HepG2 (cell line): Measurements from ENCODE around the gene DYSF. TPM values are rescaled to one million over a fixed set of nuclear protein-coding genes. Genes with fewer than 3 reads are reported as not detected.

ENCODE experiments used
- ATAC-seq: fragments of 200-7000 bp; cut with Tn5 transposase; 3 replicates; pipeline ENCODE4 v1.9.1; 2020; ENCODE audit warnings: mild to moderate bottlenecking, moderate library complexity
- BruUV-seq: library from RNA; stranded (reverse); fragments of 400-500 nt; replicated peaks from 2 replicates; lab custom pipeline; 2021; lab: Mats Ljungman, UMichigan
- CTCF ChIA-PET: fragments of 300-600 bp; formaldehyde crosslinking; extraction: SDS; loops from one replicate; lab custom pipeline; 2021; ENCODE audit warnings: low total read pairs, inconsistent platforms, low intra/inter-chr PET ratio; lab: Yijun Ruan, JAX
- POLR2A ChIA-PET: fragments of 350-600 bp; sonication (Branson Sonifier 250); formaldehyde crosslinking; loops from one replicate; lab custom pipeline; 2020; ENCODE audit warnings: antibody characterized with exemption, inconsistent platforms; lab: Yijun Ruan, JAX
- DNase-seq: peaks from one replicate; pipeline ENCODE4 v3.0.0-alpha.2; 2015; ENCODE audit warnings: low spot score
- FAIRE-seq: peaks from 3 replicates; lab custom pipeline; 2011; peaks lifted over from hg19 to GRCh38; lab: Jason Lieb, UNC
- H2AFZ ChIP-seq: one replicate; pipeline ENCODE4 v1.6.1; 2011; ENCODE audit warnings: low read length, inconsistent platforms
- H3K27ac ChIP-seq: fragments of 300-600 bp; 3 replicates; pipeline ENCODE4 v1.8.0; 2011; ENCODE audit warnings: mixed run types, mild to moderate bottlenecking, mixed read lengths, low read length, inconsistent platforms; ENCODE audit not compliant: insufficient read depth; ENCODE audit errors: extremely low read length
- H3K27me3 ChIP-seq, 2 experiments: fragments of 200-600 bp in 1 of 2; 2 replicates in 1 of 2; 3 replicates in 1 of 2; pipeline versions ENCODE4 v1.6.0 to v1.8.0; 2011; ENCODE audit warnings: low read length in 2 of 2, mild to moderate bottlenecking in 2 of 2, moderate library complexity in 2 of 2, inconsistent platforms in 1 of 2; ENCODE audit not compliant: insufficient read depth in 2 of 2, control insufficient read depth in 1 of 2
- H3K36me3 ChIP-seq, 2 experiments: fragments of 200-600 bp in 1 of 2; replicated peaks in 1 of 2; 2 replicates in 1 of 2; 3 replicates in 1 of 2; pipeline versions ENCODE4 v1.5.1 to v1.8.0; 2011; ENCODE audit warnings: low read length in 2 of 2, inconsistent platforms in 1 of 2; ENCODE audit not compliant: insufficient read depth in 2 of 2, control insufficient read depth in 1 of 2
- H3K4me1 ChIP-seq: 2 replicates; pipeline ENCODE4 v1.5.1; 2012; ENCODE audit warnings: low read length, inconsistent platforms; ENCODE audit not compliant: insufficient read depth
- H3K4me2 ChIP-seq: 2 replicates; pipeline ENCODE4 v1.6.0; 2011; ENCODE audit warnings: low read depth, low read length, inconsistent platforms
- H3K4me3 ChIP-seq, 3 experiments: fragments of 200-600 bp in 1 of 3; sonication (generic), shearing (Covaris generic) in 1 of 3; replicated peaks in 1 of 3; 2 replicates each; pipeline ENCODE4 v1.5.1; 2011 to 2016; ENCODE audit warnings: low read length in 3 of 3, inconsistent platforms in 2 of 3, low read depth in 2 of 3, mild to moderate bottlenecking in 2 of 3, control low read depth in 1 of 3, mixed read lengths in 1 of 3; ENCODE audit not compliant: insufficient read depth in 1 of 3
- H3K79me2 ChIP-seq: one replicate; pipeline ENCODE4 v1.6.1; 2011; ENCODE audit warnings: low read length, inconsistent platforms; ENCODE audit not compliant: insufficient read depth
- H3K9ac ChIP-seq: 2 replicates; pipeline ENCODE4 v1.6.0; 2011; ENCODE audit warnings: mild to moderate bottlenecking, low read depth, low read length, inconsistent platforms; ENCODE audit not compliant: insufficient read depth
- H3K9me3 ChIP-seq: 2 replicates; pipeline ENCODE4 v1.5.1; 2012; ENCODE audit warnings: mild to moderate bottlenecking, low read length
- H4K20me1 ChIP-seq: 2 replicates; pipeline ENCODE4 v1.6.0; 2011; ENCODE audit warnings: inconsistent platforms, mild to moderate bottlenecking, low read length, moderate library complexity; ENCODE audit not compliant: insufficient read depth
- BORCS8-MEF2B ChIP-seq: sonication (generic); formaldehyde crosslinking; IDR thresholded peaks from 2 replicates; pipeline ENCODE4 v1.8.0; 2022; ENCODE audit warnings: mild to moderate bottlenecking, missing genetic modification reagents
- ERF ChIP-seq: IDR thresholded peaks from 2 replicates; pipeline ENCODE4 v1.6.1; 2018; ENCODE audit warnings: missing biosample characterization, missing genetic modification reagents
- FOXP1 ChIP-seq, 2 experiments: fragments of 450-650 bp in 1 of 2; IDR thresholded peaks; 2 replicates each; pipeline ENCODE4 v1.6.1; 2017 to 2018; ENCODE audit warnings: antibody characterized with exemption in 1 of 2
- JUN ChIP-seq: sonication (generic); formaldehyde crosslinking; IDR thresholded peaks from 2 replicates; pipeline ENCODE4 v1.4.0; 2020; ENCODE audit warnings: mild to moderate bottlenecking, missing genetic modification reagents
- NONO ChIP-seq, 2 experiments: fragments of 450-650 bp in 1 of 2; sonication (generic) in 1 of 2; formaldehyde crosslinking in 1 of 2; IDR thresholded peaks in 1 of 2; conservative IDR thresholded peaks in 1 of 2; 2 replicates each; pipeline versions ENCODE4 v1.6.1 to v1.8.0; 2017 to 2022; ENCODE audit warnings: mild to moderate bottlenecking in 1 of 2, missing genetic modification reagents in 1 of 2, moderate library complexity in 1 of 2
- PAXIP1 ChIP-seq: sonication (generic); formaldehyde crosslinking; conservative IDR thresholded peaks from 2 replicates; pipeline ENCODE4 v1.4.0; 2020; ENCODE audit warnings: mild to moderate bottlenecking, missing genetic modification reagents, moderate library complexity
- RELA ChIP-seq: sonication (generic); formaldehyde crosslinking; IDR thresholded peaks from 2 replicates; pipeline ENCODE4 v1.4.0; 2020; ENCODE audit warnings: missing genetic modification reagents
- STAT5B ChIP-seq: sonication (generic); formaldehyde crosslinking; IDR thresholded peaks from 2 replicates; pipeline ENCODE4 v1.4.0; 2020; ENCODE audit warnings: missing genetic modification reagents
- TBX2 ChIP-seq: sonication (generic); formaldehyde crosslinking; IDR thresholded peaks from 2 replicates; pipeline ENCODE4 v1.5.0; 2020; ENCODE audit warnings: missing genetic modification reagents, mild to moderate bottlenecking, borderline replicate concordance
- ZC3H4 ChIP-seq: sonication (generic); formaldehyde crosslinking; IDR thresholded peaks from 2 replicates; pipeline ENCODE4 v1.4.0; 2020; ENCODE audit warnings: missing genetic modification reagents, borderline replicate concordance
- ZNF30 ChIP-seq: sonication (generic); formaldehyde crosslinking; IDR thresholded peaks from 2 replicates; pipeline ENCODE4 v1.5.0; 2020; ENCODE audit warnings: mild to moderate bottlenecking, missing genetic modification reagents
- ZNF326 ChIP-seq: sonication (generic); formaldehyde crosslinking; IDR thresholded peaks from 2 replicates; pipeline ENCODE4 v1.4.0; 2020; ENCODE audit warnings: missing genetic modification reagents, borderline replicate concordance
- WGBS: methylation state at CpG from one replicate; pipeline ENCODE4 v1.1.6; 2017; ENCODE audit warnings: low lambda C conversion rate; 5-methylcytosine and 5-hydroxymethylcytosine counted together
- in situ Hi-C: cut with HindIII; loops from 2 replicates; pipeline ENCODE4 v1.10.0; 2017; ENCODE audit warnings: low pct_unique_long_range_greater_than_20kb; ENCODE audit not compliant: extremely low pct_ligation_motif_present
- intact Hi-C: fragments of 100-400 bp; cut with micrococcal nuclease; formaldehyde crosslinking; loops from one replicate; pipeline ENCODE4 v1.10.0; 2022; ENCODE audit not compliant: unreplicated experiment
- polyA plus RNA-seq, 8 experiments: library from polyadenylated mRNA; depleted of rRNA in 3 of 8; stranded (reverse) in 7 of 8; unstranded in 1 of 8; fragments of >200 nt; fragmentation: Illumina TruSeq in 4 of 8; extraction: Trizol in 4 of 8; gene quantifications; 2 replicates each; pipeline versions ENCODE4 v1.2.1 to v1.2.3, GENCODE V29; 2011 to 2016; ENCODE audit warnings: low read depth in 4 of 8, missing spikeins in 1 of 8, mixed read lengths in 1 of 8; ENCODE audit not compliant: insufficient read depth in 1 of 8
- total RNA-seq, 5 experiments: library from RNA; depleted of rRNA; stranded (reverse); fragments of >200 nt; fragmentation: Illumina TruSeq; extraction: Trizol; gene quantifications; 2 replicates each; pipeline ENCODE4 v1.2.3, GENCODE V29; 2016; ENCODE audit warnings: low read depth in 1 of 5
- TF ChIP-seq, protein P1 (sequence below): sonication (generic); formaldehyde crosslinking; IDR thresholded peaks from 2 replicates; pipeline ENCODE4 v1.9.0; 2021; ENCODE audit warnings: missing genetic modification reagents, borderline replicate concordance
- TF ChIP-seq, protein P2 (sequence below): IDR thresholded peaks from 2 replicates; pipeline ENCODE4 v1.6.1; 2016; ENCODE audit warnings: missing compliant biosample characterization, missing genetic modification reagents, borderline replicate concordance
- TF ChIP-seq, protein P3 (sequence below): sonication (generic); formaldehyde crosslinking; IDR thresholded peaks from 2 replicates; pipeline ENCODE4 v1.4.0; 2020; ENCODE audit warnings: missing genetic modification reagents; ENCODE audit errors: not compliant biosample characterization

DYSF gene
- total and polyA plus RNA-seq, 2 of the 13 experiments (the other 11 are each of a cell fraction or from before 2014, with no cell fraction given) = 0.15 to 2.4 TPM

DNA sequence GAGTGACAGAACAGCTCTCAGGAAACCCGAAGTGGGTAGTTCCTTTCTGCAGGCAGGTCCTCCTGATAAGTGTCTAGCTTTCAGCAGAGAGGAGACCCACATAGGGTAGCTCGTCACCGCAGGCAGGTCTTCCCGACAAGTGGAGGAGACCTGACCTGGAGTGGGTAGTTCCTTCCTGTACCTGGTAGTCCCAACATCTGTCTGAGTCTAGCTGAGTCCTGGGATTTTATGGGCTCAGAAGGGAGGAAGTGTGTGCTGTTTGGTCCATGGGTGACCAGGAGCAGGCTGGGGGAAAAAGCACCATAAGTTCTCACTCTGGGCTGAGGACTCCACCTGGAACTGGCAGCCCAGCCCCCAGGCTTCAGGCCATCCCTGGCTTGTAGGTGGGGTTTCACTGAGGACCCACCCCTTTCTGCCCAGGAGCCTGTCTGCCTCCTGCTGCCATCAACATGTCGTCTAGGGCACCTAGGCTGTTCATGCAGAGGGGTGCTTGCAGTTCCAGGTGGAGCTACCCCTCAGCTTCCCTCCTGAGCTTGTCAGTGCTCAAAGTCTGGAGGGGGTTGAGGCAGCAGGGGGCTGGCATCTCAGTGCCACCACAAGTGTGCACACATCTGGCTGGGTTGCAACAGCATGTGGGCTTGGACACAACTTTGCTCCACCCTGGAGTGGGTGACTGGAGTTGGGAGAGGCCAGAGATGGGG lies 9.4 kb downstream of the DYSF start (continued):
- TF ChIP-seq, protein P1, sequence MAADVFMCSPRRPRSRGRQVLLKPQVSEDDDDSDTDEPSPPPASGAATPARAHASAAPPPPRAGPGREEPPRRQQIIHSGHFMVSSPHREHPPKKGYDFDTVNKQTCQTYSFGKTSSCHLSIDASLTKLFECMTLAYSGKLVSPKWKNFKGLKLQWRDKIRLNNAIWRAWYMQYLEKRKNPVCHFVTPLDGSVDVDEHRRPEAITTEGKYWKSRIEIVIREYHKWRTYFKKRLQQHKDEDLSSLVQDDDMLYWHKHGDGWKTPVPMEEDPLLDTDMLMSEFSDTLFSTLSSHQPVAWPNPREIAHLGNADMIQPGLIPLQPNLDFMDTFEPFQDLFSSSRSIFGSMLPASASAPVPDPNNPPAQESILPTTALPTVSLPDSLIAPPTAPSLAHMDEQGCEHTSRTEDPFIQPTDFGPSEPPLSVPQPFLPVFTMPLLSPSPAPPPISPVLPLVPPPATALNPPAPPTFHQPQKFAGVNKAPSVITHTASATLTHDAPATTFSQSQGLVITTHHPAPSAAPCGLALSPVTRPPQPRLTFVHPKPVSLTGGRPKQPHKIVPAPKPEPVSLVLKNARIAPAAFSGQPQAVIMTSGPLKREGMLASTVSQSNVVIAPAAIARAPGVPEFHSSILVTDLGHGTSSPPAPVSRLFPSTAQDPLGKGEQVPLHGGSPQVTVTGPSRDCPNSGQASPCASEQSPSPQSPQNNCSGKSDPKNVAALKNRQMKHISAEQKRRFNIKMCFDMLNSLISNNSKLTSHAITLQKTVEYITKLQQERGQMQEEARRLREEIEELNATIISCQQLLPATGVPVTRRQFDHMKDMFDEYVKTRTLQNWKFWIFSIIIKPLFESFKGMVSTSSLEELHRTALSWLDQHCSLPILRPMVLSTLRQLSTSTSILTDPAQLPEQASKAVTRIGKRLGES = no peak

- Histone ChIP-seq H3K27ac (no peak overlapping the region), H3K79me2 (no peaks in the 10 kb centered on the region), H3K27me3 (peaks cover 6 to 44% of the 10 kb centered on the region in 2 experiments), H3K36me3 (no peaks in the 10 kb centered on the region), H3K4me3 (no peak overlapping the region), H3K4me2 (no peak overlapping the region), H3K9ac (no peak overlapping the region), H2AFZ (no peak overlapping the region), H3K4me1 (peaks cover 28% of the 10 kb centered on the region), H3K9me3 (no peaks in the 10 kb centered on the region), H4K20me1 (no peaks in the 10 kb centered on the region)
- ChIA-PET CTCF (no interaction called here), POLR2A (no interaction called here)
- in situ Hi-C loops (no loop called here), intact Hi-C loops (no loop called here)
- no peak for FAIRE-seq
- no peak for DNase-seq
- no peak for TF ChIP-seq NONO (IDR thresholded peaks at IDR 0.05)
- no peak for TF ChIP-seq NONO (CRISPR knock-in tag; conservative IDR thresholded peaks at IDR 0.05)
- no peak for TF ChIP-seq ZNF30 (CRISPR knock-in tag)
- TF ChIP-seq PAXIP1 (CRISPR knock-in tag) = no peak
- TF ChIP-seq TBX2 (CRISPR knock-in tag) = no peak
- TF ChIP-seq, protein P2, sequence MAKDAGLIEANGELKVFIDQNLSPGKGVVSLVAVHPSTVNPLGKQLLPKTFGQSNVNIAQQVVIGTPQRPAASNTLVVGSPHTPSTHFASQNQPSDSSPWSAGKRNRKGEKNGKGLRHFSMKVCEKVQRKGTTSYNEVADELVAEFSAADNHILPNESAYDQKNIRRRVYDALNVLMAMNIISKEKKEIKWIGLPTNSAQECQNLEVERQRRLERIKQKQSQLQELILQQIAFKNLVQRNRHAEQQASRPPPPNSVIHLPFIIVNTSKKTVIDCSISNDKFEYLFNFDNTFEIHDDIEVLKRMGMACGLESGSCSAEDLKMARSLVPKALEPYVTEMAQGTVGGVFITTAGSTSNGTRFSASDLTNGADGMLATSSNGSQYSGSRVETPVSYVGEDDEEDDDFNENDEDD (CRISPR knock-in tag) = no peak
- no peak for TF ChIP-seq ZC3H4
- no peak for TF ChIP-seq FOXP1 (IDR thresholded peaks at IDR 0.05)
- no peak for TF ChIP-seq FOXP1 (CRISPR knock-in tag; IDR thresholded peaks at IDR 0.05)
- no peak for TF ChIP-seq STAT5B (CRISPR knock-in tag)
- TF ChIP-seq RELA = no peak
- TF ChIP-seq ZNF326 (CRISPR knock-in tag) = no peak
- no peak for TF ChIP-seq JUN (CRISPR knock-in tag)
- TF ChIP-seq, protein P3, sequence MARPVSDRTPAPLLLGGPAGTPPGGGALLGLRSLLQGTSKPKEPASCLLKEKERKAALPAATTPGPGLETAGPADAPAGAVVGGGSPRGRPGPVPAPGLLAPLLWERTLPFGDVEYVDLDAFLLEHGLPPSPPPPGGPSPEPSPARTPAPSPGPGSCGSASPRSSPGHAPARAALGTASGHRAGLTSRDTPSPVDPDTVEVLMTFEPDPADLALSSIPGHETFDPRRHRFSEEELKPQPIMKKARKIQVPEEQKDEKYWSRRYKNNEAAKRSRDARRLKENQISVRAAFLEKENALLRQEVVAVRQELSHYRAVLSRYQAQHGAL (CRISPR knock-in tag) = no peak
- no peak for TF ChIP-seq BORCS8-MEF2B (CRISPR knock-in tag)
- no peak for TF ChIP-seq ERF
- BruUV-seq = no TSS peak
- ATAC-seq = no peak
- 30% methylated on average over 4 of the region's 7 CpGs for WGBS
Measured at GRCh38 chr2:71463342-71463654, 9.9 kb downstream of the DYSF start.
